ENCODE measurements around the gene PHIP.

- no peak for TF ChIP-seq POLR2AphosphoS5 (IDR thresholded peaks at IDR 0.05; ENCODE audit: low read depth, low read length)
- TF ChIP-seq TAF1 (IDR thresholded peaks at IDR 0.05; ENCODE audit: borderline replicate concordance, insufficient read depth, low read length) = no peak
Measured at GRCh38 chr6:79047072-79047471, 31.0 kb downstream of the PHIP start.

All from PFSK-1 (cell line).